HS-5 (cell line): ENCODE results near the gene PCDHA9.
A peak's percentile ranks its signal among the peaks of the same experiment; 100 is the strongest.

ENCODE experiments used
- DNase-seq: peaks from one replicate; pipeline ENCODE4 v3.0.0-alpha.2; 2012; ENCODE audit warnings: low read depth

The PCDHA9 gene

GRCh38 chr5:140881889-140882590, 33.9 kb downstream of the PCDHA9 start, which contains the start of gene PCDHA13:
TSS of gene PCDHA13 (plus strand) at chr5:140882124. CDS start at chr5:140882269, 145 bp downstream.
- no peak for DNase-seq

- DNase-seq: peak; percentile 9
Observed at GRCh38 chr5:140882591-140882899, 34.4 kb downstream of the PCDHA9 start.

GRCh38 chr5:140883373-140883772, 35.2 kb downstream of the PCDHA9 start:
- no peak for DNase-seq

- no peak for DNase-seq
Observed at GRCh38 chr5:140883927-140884697, 35.9 kb downstream of the PCDHA9 start.
